22Rv1 (cell line): ENCODE results near the gene RASSF8.
A peak's percentile ranks its signal among the peaks of the same experiment; 100 is the strongest.

ENCODE experiments used
- H3K27ac ChIP-seq: fragments of 450-650 bp; 2 replicates; pipeline ENCODE4 v1.5.1; 2017
- CTCF ChIP-seq: fragments of 450-650 bp; IDR thresholded peaks from 2 replicates; pipeline ENCODE4 v1.5.1; 2017; ENCODE audit warnings: mild to moderate bottlenecking
- ZFX ChIP-seq: fragments of 450-650 bp; IDR thresholded peaks from 2 replicates; pipeline ENCODE4 v1.6.1; 2017; ENCODE audit warnings: antibody characterized with exemption, borderline replicate concordance

The RASSF8 gene

GRCh38 chr12:25943940-25944339 is 14.5 kb upstream of the RASSF8 start:
- no peak overlapping the region for H3K27ac ChIP-seq
- TF ChIP-seq CTCF (no peak), ZFX (no peak)

GRCh38 chr12:25949343-25949742 is 9.1 kb upstream of the RASSF8 start:
- TF ChIP-seq ZFX (no peak), CTCF (no peak)
- H3K27ac ChIP-seq: no peak overlapping the region

- no peak overlapping the region for H3K27ac ChIP-seq
- TF ChIP-seq CTCF (no peak), ZFX (no peak)
Measured at GRCh38 chr12:25950329-25951115, 8.0 kb upstream of the RASSF8 start.

GRCh38 chr12:25957793-25958427 is 572 bp upstream of the RASSF8 start:
- H3K27ac ChIP-seq: peak overlapping the region; percentile 54
- TF ChIP-seq CTCF (no peak), ZFX (no peak)

- H3K27ac ChIP-seq: peak overlapping the region; percentile 54
Measured at GRCh38 chr12:25959071-25959961, 834 bp downstream of the RASSF8 start.

GRCh38 chr12:25960143-25960542 is 1.7 kb downstream of the RASSF8 start:
- TF ChIP-seq ZFX (no peak), CTCF (peak; percentile 54)
- H3K27ac ChIP-seq: no peak overlapping the region

More at GRCh38 chr12:25959071-25959961, 834 bp downstream of the RASSF8 start:
- no peak for TF ChIP-seq ZFX
- no peak for TF ChIP-seq CTCF

GRCh38 chr12:25960961-25961360 is 2.5 kb downstream of the RASSF8 start:
- TF ChIP-seq CTCF: no peak
- no peak for TF ChIP-seq ZFX
- H3K27ac ChIP-seq: no peak overlapping the region
